GM12878 (cell line): Measurements from ENCODE around the gene ZNF248. TPM values are rescaled to one million over a fixed set of nuclear protein-coding genes. Genes with fewer than 3 reads are reported as not detected.

Experiments
- ATAC-seq: fragments of 200-7000 bp; cut with Tn5 transposase; 3 replicates; pipeline ENCODE4 v1.9.1; 2020; ENCODE audit warnings: mild to moderate bottlenecking, moderate library complexity
- BruUV-seq: library from RNA; stranded (reverse); fragments of 400-500 nt; replicated peaks from 2 replicates; lab custom pipeline; 2021; lab: Mats Ljungman, UMichigan
- CTCF ChIA-PET: fragments of 300-600 bp; sonication (Branson Sonifier 250); formaldehyde crosslinking; extraction: SDS; loops from one replicate; lab custom pipeline; 2021; ENCODE audit warnings: inconsistent platforms; lab: Yijun Ruan, JAX
- POLR2A ChIA-PET: fragments of 350-600 bp; formaldehyde crosslinking; extraction: SDS; loops from one replicate; lab custom pipeline; 2021; ENCODE audit warnings: inconsistent platforms; lab: Charles Lee
- RAD21 ChIA-PET: fragments of 300-600 bp; sonication (Branson Sonifier 250); formaldehyde crosslinking; loops from one replicate; lab custom pipeline; 2023; ENCODE audit warnings: antibody characterized with exemption; ENCODE audit not compliant: unreplicated experiment; lab: Charles Lee
- SMC1A ChIA-PET: fragments of 300-600 bp; sonication (Branson Sonifier 250); formaldehyde crosslinking; loops from one replicate; lab custom pipeline; 2023; ENCODE audit not compliant: unreplicated experiment, uncharacterized antibody; lab: Charles Lee
- DNase-seq: peaks from one replicate; pipeline ENCODE4 v3.0.0-alpha.2; 2011; ENCODE audit warnings: low read depth, low spot score
- FAIRE-seq: peaks from 3 replicates; lab custom pipeline; 2011; peaks lifted over from hg19 to GRCh38; lab: Jason Lieb, UNC
- H2AFZ ChIP-seq: 2 replicates; pipeline ENCODE4 v1.6.0; 2011; ENCODE audit warnings: low read depth, low read length, control low read depth; ENCODE audit not compliant: control insufficient read depth
- H3K27ac ChIP-seq: 2 replicates; pipeline ENCODE4 v1.5.1; 2011; ENCODE audit warnings: control low read depth; ENCODE audit not compliant: control insufficient read depth, insufficient read depth
- H3K27me3 ChIP-seq, 2 experiments: replicated peaks in 1 of 2; 2 replicates each; pipeline versions ENCODE4 v1.6.0 to v1.6.1; 2011; ENCODE audit warnings: low read length in 1 of 2; ENCODE audit not compliant: control insufficient read depth in 2 of 2, insufficient read depth in 2 of 2
- H3K36me3 ChIP-seq, 2 experiments: 2 replicates each; pipeline ENCODE4 v1.5.1; 2011; ENCODE audit warnings: low read length in 1 of 2; ENCODE audit not compliant: control insufficient read depth in 2 of 2, insufficient read depth in 2 of 2
- H3K4me1 ChIP-seq: 2 replicates; pipeline ENCODE4 v1.6.1; 2011; ENCODE audit warnings: mild to moderate bottlenecking, low read length, moderate library complexity, mixed read lengths; ENCODE audit not compliant: control insufficient read depth, insufficient read depth
- H3K4me2 ChIP-seq: 2 replicates; pipeline ENCODE4 v1.6.0; 2011; ENCODE audit warnings: control low read depth; ENCODE audit not compliant: control insufficient read depth, insufficient read depth
- H3K4me3 ChIP-seq: fragments of 200-600 bp; sonication (generic); 2 replicates; pipeline ENCODE4 v1.5.1; 2016
- H3K79me2 ChIP-seq: 2 replicates; pipeline ENCODE4 v1.6.0; 2011; ENCODE audit warnings: low read length; ENCODE audit not compliant: control insufficient read depth, insufficient read depth
- H3K9ac ChIP-seq: 2 replicates; pipeline ENCODE4 v1.8.0; 2011; ENCODE audit warnings: low read length, control low read depth, mixed read lengths; ENCODE audit not compliant: control insufficient read depth, insufficient read depth
- H3K9me3 ChIP-seq: replicated peaks from 3 replicates; pipeline ENCODE4 v1.5.1; 2011; ENCODE audit warnings: mild to moderate bottlenecking, low read length; ENCODE audit not compliant: control insufficient read depth, insufficient read depth
- H4K20me1 ChIP-seq: 2 replicates; pipeline ENCODE4 v1.6.0; 2011; ENCODE audit not compliant: control insufficient read depth, insufficient read depth
- BCL3 ChIP-seq: IDR thresholded peaks from 2 replicates; pipeline ENCODE4 v1.6.1; 2011; ENCODE audit warnings: borderline replicate concordance, low read depth, mild to moderate bottlenecking, moderate library complexity, low read length; ENCODE audit not compliant: insufficient read depth, poor library complexity, severe bottlenecking
- CHD4 ChIP-seq: fragments of 200-600 bp; sonication (generic); IDR thresholded peaks from 2 replicates; pipeline ENCODE4 v1.6.1; 2016; ENCODE audit warnings: mild to moderate bottlenecking
- CTCF ChIP-seq, 3 experiments: IDR thresholded peaks in 2 of 3; conservative IDR thresholded peaks in 1 of 3; 2 replicates each; pipeline ENCODE4 v1.5.1; 2011; ENCODE audit warnings: low read depth in 3 of 3, low read length in 3 of 3, mild to moderate bottlenecking in 3 of 3, control low read depth in 2 of 3, moderate library complexity in 2 of 3, inconsistent platforms in 1 of 3, mixed read lengths in 1 of 3; ENCODE audit not compliant: control insufficient read depth in 2 of 3, insufficient read depth in 1 of 3; ENCODE audit errors: extremely low read depth in 1 of 3
- ELK1 ChIP-seq: IDR thresholded peaks from 2 replicates; pipeline ENCODE4 v1.6.1; 2012; ENCODE audit warnings: low read depth, low read length, improper control_type of control experiment
- IKZF1 ChIP-seq: fragments of 450-650 bp; conservative IDR thresholded peaks from 2 replicates; pipeline ENCODE4 v1.6.1; 2017; ENCODE audit warnings: antibody characterized with exemption, mild to moderate bottlenecking
- IRF5 ChIP-seq: fragments of 450-650 bp; IDR thresholded peaks from 2 replicates; pipeline ENCODE4 v1.6.1; 2017; ENCODE audit warnings: borderline replicate concordance
- LARP7 ChIP-seq: fragments of 450-650 bp; IDR thresholded peaks from 2 replicates; pipeline ENCODE4 v1.6.1; 2017; ENCODE audit warnings: mild to moderate bottlenecking
- RAD21 ChIP-seq: IDR thresholded peaks from 2 replicates; pipeline ENCODE4 v1.6.1; 2011; ENCODE audit warnings: mild to moderate bottlenecking, low read depth, low read length, moderate library complexity; ENCODE audit not compliant: insufficient read depth
- SMARCA5 ChIP-seq: fragments of 450-650 bp; IDR thresholded peaks from 2 replicates; pipeline ENCODE4 v1.6.1; 2017; ENCODE audit warnings: mild to moderate bottlenecking
- SPI1 ChIP-seq: IDR thresholded peaks from 2 replicates; pipeline ENCODE4 v1.6.1; 2011; ENCODE audit warnings: low read depth, mild to moderate bottlenecking, low read length, moderate library complexity, borderline replicate concordance; ENCODE audit not compliant: insufficient read depth
- ZBTB33 ChIP-seq: fragments of 450-650 bp; IDR thresholded peaks from 2 replicates; pipeline ENCODE4 v1.6.1; 2017; ENCODE audit warnings: mild to moderate bottlenecking
- ZNF24 ChIP-seq: fragments of 450-650 bp; IDR thresholded peaks from 2 replicates; pipeline ENCODE4 v1.6.1; 2017; ENCODE audit warnings: antibody characterized with exemption, mild to moderate bottlenecking
- ZNF274 ChIP-seq: IDR thresholded peaks from one replicate; pipeline ENCODE4 v1.8.0; 2011; ENCODE audit not compliant: insufficient read length, insufficient read depth
- WGBS: methylation state at CpG from one replicate; pipeline ENCODE4 v1.1.6; 2016; ENCODE audit warnings: low lambda C conversion rate; ENCODE audit not compliant: insufficient replicate concordance, insufficient coverage; ENCODE audit errors: missing lambda C conversion rate; 5-methylcytosine and 5-hydroxymethylcytosine counted together
- in situ Hi-C: fragments of 300-500 bp; cut with MboI; formaldehyde crosslinking; loops from 9 replicates; pipeline ENCODE4 v1.14.3; 2018; ENCODE audit warnings: mixed read lengths
- intact Hi-C: fragments of 100-400 bp; cut with micrococcal nuclease; formaldehyde crosslinking; loops from one replicate; pipeline ENCODE4 v1.14.2; 2022; ENCODE audit not compliant: unreplicated experiment
- polyA plus RNA-seq, 11 experiments: library from polyadenylated mRNA; depleted of rRNA in 4 of 11; unstranded in 6 of 11; stranded (reverse) in 5 of 11; fragments of >200 nt; fragmentation: Nextera tagmentation in 4 of 11; fragmentation: Illumina TruSeq in 1 of 11; extraction: Ambion mirVana in 4 of 11; extraction: Trizol in 1 of 11; gene quantifications; 1 replicate in 1 of 11; 2 replicates in 10 of 11; pipeline versions ENCODE4 v1.2.1 to v1.2.3, GENCODE V29; 2011 to 2016; ENCODE audit warnings: inconsistent platforms in 2 of 11, missing spikeins in 2 of 11, low read depth in 1 of 11
- total RNA-seq, 4 experiments: library from RNA; depleted of rRNA in 3 of 4; stranded (reverse); fragments of >200 nt in 3 of 4; fragmentation: Illumina TruSeq in 1 of 4; extraction: Trizol in 1 of 4; gene quantifications; 2 replicates each; pipeline versions ENCODE4 v1.2.1 to v1.2.3, GENCODE V29; 2013 to 2021

The ZNF248 gene
- total and polyA plus RNA-seq, 10 of the 15 experiments (the other 5 are each of a cell fraction or from before 2014, with no cell fraction given): 2.0 to 16.3 (median 8.9) TPM

GRCh38 chr10:37780536-37780935 is 76.9 kb downstream of the ZNF248 start:
- SMC1A ChIA-PET: no interaction called here
- H3K27me3 ChIP-seq: no peaks in the 10 kb centered on the region
- intact Hi-C loops (no loop called here), in situ Hi-C loops (no loop called here)
- H3K36me3 ChIP-seq: no peaks in the 10 kb centered on the region
- H3K4me1 ChIP-seq: no peaks in the 10 kb centered on the region
- no TSS peak for BruUV-seq
- POLR2A ChIA-PET: no interaction called here
- no peak overlapping the region for H3K4me3 ChIP-seq
- RAD21 ChIA-PET: no interaction called here
- DNase-seq (no peak), ATAC-seq (no peak), FAIRE-seq (no peak)
- H3K9me3 ChIP-seq: no peaks in the 10 kb centered on the region; the same call in 1 of the 3 replicates
- 77% methylated on average over 32 of the region's 32 CpGs for WGBS
- no peak overlapping the region for H2AFZ ChIP-seq
- H4K20me1 ChIP-seq: no peaks in the 10 kb centered on the region
- H3K9ac ChIP-seq: no peak overlapping the region
- no peak overlapping the region for H3K4me2 ChIP-seq
- no peaks in the 10 kb centered on the region for H3K79me2 ChIP-seq
- no peak overlapping the region for H3K27ac ChIP-seq
- CTCF ChIA-PET: no interaction called here
- TF ChIP-seq RAD21 (no peak), BCL3 (no peak), ZNF24 (no peak), IKZF1 (no peak), LARP7 (no peak), ELK1 (no peak), CHD4 (no peak), SPI1 (no peak), IRF5 (no peak), ZNF274 (no peak), ZBTB33 (no peak), CTCF (IDR thresholded peaks at IDR 0.05 in 2 of 3, conservative IDR thresholded peaks at IDR 0.05 in 1 of 3; ENCODE audit: control insufficient read depth in 2 of 3, extremely low read depth in 1 of 3, insufficient read depth in 1 of 3, low read depth in 3 of 3, low read length in 3 of 3) (no peak), SMARCA5 (no peak)
